ENCODE results near the gene BMPER.

DNA sequence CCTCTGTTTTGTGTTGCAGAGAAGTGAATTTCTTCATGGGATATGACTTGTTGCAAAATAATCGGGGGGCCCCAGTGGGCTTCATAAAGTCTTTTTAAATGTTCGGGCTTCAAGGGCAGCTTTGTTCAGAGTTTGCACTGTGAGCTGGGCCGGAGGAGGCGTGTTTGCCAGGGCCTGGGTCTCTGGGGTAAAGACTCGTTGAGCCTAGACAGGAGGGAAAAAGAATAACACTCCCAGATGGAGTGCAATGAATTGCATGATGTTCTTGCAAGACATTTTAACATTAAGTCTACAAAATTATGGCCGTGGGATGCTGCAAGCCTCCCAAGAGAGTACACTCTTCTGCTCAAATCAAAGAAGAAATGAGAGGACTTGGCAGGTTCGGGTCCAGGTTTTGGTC, 23.6 kb downstream of the BMPER start:
- TF ChIP-seq, protein P1, sequence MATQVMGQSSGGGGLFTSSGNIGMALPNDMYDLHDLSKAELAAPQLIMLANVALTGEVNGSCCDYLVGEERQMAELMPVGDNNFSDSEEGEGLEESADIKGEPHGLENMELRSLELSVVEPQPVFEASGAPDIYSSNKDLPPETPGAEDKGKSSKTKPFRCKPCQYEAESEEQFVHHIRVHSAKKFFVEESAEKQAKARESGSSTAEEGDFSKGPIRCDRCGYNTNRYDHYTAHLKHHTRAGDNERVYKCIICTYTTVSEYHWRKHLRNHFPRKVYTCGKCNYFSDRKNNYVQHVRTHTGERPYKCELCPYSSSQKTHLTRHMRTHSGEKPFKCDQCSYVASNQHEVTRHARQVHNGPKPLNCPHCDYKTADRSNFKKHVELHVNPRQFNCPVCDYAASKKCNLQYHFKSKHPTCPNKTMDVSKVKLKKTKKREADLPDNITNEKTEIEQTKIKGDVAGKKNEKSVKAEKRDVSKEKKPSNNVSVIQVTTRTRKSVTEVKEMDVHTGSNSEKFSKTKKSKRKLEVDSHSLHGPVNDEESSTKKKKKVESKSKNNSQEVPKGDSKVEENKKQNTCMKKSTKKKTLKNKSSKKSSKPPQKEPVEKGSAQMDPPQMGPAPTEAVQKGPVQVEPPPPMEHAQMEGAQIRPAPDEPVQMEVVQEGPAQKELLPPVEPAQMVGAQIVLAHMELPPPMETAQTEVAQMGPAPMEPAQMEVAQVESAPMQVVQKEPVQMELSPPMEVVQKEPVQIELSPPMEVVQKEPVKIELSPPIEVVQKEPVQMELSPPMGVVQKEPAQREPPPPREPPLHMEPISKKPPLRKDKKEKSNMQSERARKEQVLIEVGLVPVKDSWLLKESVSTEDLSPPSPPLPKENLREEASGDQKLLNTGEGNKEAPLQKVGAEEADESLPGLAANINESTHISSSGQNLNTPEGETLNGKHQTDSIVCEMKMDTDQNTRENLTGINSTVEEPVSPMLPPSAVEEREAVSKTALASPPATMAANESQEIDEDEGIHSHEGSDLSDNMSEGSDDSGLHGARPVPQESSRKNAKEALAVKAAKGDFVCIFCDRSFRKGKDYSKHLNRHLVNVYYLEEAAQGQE (IDR thresholded peaks at IDR 0.05; ENCODE audit: insufficient read depth in 1 of 2, low read depth in 2 of 2, low read length in 1 of 2), result no peak
- TF ChIP-seq POLR2AphosphoS5 (IDR thresholded peaks at IDR 0.05; ENCODE audit: low read depth, low read length), result no peak
- TF ChIP-seq, protein P2, sequence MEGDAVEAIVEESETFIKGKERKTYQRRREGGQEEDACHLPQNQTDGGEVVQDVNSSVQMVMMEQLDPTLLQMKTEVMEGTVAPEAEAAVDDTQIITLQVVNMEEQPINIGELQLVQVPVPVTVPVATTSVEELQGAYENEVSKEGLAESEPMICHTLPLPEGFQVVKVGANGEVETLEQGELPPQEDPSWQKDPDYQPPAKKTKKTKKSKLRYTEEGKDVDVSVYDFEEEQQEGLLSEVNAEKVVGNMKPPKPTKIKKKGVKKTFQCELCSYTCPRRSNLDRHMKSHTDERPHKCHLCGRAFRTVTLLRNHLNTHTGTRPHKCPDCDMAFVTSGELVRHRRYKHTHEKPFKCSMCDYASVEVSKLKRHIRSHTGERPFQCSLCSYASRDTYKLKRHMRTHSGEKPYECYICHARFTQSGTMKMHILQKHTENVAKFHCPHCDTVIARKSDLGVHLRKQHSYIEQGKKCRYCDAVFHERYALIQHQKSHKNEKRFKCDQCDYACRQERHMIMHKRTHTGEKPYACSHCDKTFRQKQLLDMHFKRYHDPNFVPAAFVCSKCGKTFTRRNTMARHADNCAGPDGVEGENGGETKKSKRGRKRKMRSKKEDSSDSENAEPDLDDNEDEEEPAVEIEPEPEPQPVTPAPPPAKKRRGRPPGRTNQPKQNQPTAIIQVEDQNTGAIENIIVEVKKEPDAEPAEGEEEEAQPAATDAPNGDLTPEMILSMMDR (IDR thresholded peaks at IDR 0.05), result no peak
- TF ChIP-seq SIN3A (IDR thresholded peaks at IDR 0.05; ENCODE audit: borderline replicate concordance, insufficient read depth, low read depth, low read length), result no peak
